ENCODE measurements around the gene ELFN1.
"Not testable (repeated sequence)": the region's sequence is repeated elsewhere in the genome, so short reads cannot be mapped to it uniquely, and the experiment has no call there.

Gene ELFN1

DNA sequence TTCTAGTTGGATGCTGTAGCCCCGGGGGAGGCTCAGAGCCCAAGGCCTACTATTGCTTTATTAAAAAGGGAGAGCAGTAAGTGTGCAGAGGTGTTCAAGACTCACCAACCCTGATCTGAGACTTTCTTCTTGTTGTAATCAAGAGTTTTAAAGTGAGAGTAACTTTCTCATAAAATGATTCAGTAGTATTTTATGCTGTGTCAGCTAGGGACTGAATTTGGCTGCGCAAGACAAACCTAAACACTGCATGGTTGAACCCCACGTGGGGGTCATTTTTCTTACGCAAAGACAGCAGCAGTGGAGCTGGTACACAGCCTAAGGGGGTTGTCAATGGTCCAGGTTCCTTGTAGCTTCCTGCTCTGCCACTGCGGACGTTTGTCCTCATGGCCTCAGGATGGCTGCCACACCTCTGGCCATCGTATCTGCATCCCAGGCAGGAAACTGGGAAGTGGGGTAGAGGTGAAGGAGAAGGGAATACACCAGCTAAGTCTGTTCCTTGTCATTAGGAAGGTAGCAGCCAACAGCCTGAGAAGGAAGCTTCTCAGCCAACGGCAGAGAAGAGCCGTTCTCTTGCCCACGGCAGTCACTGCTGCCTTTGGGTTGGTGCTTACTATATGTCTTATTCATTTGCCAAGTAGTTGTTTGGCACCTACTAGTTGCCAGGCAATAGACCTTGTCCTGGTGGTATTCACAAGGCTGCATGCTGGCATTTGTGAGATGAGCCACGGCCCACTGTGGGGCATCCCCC is 44.7 kb downstream of the ELFN1 start:
- TF ChIP-seq, protein P1, sequence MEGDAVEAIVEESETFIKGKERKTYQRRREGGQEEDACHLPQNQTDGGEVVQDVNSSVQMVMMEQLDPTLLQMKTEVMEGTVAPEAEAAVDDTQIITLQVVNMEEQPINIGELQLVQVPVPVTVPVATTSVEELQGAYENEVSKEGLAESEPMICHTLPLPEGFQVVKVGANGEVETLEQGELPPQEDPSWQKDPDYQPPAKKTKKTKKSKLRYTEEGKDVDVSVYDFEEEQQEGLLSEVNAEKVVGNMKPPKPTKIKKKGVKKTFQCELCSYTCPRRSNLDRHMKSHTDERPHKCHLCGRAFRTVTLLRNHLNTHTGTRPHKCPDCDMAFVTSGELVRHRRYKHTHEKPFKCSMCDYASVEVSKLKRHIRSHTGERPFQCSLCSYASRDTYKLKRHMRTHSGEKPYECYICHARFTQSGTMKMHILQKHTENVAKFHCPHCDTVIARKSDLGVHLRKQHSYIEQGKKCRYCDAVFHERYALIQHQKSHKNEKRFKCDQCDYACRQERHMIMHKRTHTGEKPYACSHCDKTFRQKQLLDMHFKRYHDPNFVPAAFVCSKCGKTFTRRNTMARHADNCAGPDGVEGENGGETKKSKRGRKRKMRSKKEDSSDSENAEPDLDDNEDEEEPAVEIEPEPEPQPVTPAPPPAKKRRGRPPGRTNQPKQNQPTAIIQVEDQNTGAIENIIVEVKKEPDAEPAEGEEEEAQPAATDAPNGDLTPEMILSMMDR (conservative IDR thresholded peaks at IDR 0.05; ENCODE audit: low read length): no peak
- H3K4me3 ChIP-seq (ENCODE audit: low read length): no peak overlapping the region
- no peak for DNase-seq (ENCODE audit: low read depth)

DNA sequence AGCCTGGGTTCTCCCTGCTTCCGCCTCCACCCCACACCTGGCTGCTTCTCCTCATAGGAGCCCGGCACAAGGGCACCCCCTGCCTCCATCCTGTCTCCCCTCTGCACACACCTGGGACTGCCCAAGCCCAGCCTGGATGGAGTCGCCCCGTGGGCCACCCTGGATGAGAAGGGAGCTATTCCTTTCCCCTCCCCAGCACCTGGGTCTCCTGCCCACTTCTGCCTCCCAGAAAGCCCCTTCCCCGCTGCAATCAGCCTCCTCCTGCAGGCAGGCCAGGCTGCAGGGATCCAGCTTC is 45.2 kb downstream of the ELFN1 start:
- no peak for DNase-seq (ENCODE audit: low read depth)
- TF ChIP-seq, protein P1 (conservative IDR thresholded peaks at IDR 0.05; ENCODE audit: low read length): no peak
- H3K4me3 ChIP-seq (ENCODE audit: low read length): no peak overlapping the region

DNA sequence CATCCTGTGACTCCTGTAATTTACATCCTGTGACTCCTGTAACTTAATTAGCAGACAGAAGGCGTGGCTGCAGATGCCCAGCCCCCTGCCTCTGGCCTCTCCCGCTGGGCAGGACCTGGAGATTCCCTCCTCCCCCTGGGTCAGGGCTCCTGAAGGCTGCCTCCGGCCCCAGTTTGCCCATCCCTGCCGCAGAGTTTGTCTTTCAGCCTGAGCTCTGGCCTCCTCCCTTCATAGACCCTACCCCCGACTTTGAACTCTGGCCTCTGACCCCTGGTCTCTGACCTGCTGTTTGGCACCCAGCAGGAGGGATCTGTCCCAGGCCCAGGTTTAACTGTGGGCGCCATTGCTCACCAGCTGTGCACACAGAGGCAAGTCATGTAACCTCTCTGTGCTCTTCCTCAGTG is 45.6 kb downstream of the ELFN1 start:
- no peak for DNase-seq (ENCODE audit: low read depth)
- TF ChIP-seq, protein P1 (conservative IDR thresholded peaks at IDR 0.05; ENCODE audit: low read length): no peak

DNA sequence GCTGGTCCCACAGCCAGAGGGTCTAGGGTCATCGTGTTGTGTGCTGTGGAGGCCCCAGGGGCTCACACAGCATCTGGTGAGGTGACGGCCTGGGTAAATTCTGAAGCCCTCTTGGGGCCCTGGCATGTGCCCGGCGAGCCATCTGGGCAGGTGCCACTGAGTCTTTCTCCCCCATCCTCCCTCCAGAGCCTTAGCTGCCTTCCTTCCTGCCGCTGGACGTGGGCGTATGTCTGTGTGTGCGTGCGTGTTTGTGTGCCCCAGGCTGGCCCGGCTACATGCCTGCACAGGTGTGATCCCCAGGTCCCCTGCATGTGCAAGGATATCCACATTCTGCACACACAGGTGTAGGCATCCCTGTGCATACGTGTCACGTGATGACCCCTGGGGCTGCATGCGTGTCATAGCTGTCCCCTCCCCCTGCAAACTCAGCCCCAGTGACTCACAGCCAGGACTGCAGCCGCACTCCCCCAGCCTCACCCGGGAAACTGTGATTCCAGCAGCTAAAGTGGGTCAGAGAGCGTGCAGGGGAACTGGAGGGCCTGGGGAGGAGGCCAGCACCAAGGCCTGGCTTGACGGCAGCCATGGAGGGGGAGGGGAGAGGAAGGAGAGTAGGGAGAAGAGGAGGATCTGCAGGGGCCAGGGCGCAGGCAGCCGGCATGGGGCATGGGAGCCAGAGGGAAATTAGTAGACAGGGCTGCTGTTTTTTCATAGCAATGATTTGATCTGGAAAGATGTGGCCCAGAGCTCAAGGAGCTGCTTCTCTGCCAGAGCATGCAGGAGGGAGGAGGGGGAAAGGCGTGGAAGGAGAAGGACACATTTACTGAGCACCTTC is 46.4 kb downstream of the ELFN1 start:
- TF ChIP-seq, protein P1 (conservative IDR thresholded peaks at IDR 0.05; ENCODE audit: low read length): no peak
- no peak overlapping the region for H3K4me3 ChIP-seq (ENCODE audit: low read length)
- no peak for DNase-seq (ENCODE audit: low read depth)

More for the DNA sequence above, 45.6 kb downstream of the ELFN1 start:
- H3K4me3 ChIP-seq (ENCODE audit: low read length): no peak overlapping the region

DNA sequence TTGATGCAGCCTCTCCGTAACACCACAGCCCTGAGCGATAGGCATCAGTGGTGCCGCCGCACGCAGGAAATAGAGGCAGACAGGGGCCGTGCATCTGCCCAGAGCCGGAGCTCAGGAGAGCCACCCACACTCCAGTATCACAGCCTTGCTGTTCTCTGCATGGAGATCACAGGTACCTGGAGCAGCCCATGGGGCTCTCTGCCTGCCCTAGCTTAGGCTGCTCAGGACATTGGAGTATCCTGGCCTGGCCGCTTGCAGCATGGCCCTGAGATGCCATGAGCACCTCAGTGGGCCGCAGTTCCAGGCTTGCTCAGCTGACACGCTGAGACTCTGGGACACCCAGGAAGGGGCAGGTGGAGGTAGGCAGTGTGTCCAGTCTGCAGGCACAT is 47.0 kb downstream of the ELFN1 start:
- no peak overlapping the region for H3K4me3 ChIP-seq (ENCODE audit: low read length)
- DNase-seq (ENCODE audit: low read depth): no peak
- TF ChIP-seq, protein P1 (conservative IDR thresholded peaks at IDR 0.05; ENCODE audit: low read length): no peak

DNA sequence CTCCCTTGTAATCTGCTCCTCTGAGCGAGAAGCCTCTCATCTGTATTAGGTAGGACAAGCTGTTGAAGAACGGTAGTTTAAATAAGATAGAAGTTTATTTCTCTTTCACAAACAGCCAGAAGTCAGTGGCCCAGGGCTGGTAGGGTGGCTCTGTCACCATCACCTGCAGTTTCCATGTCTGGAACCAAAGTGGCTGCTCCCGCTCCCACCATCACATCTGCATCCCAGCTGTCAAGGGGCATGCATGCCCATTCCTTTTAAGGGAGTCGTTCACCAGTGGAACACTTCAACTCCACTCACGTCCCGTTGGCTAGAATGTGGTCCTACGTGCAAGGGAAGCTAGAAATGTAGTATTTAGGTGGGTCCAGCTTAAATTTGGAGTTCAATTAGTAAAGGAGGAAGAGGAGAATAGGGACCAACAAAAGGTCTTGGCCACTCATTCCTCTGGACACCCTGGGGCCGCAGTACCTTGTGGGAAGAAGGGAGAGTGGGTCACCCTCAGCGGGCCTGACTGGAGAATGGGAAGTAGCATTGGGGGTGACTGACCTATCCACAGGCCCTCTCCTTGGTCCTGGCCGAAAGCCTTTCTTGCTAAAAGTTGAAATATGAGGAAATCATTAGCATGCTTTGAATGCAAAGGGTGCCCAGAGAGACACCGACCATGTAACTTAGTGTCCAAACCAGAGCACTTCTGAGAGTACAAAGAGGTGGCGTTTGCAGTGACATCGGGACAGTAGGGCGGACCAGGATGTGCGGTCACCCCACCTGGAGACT is 48.0 kb downstream of the ELFN1 start:
- H3K4me3 ChIP-seq (ENCODE audit: low read length): no peak overlapping the region
- TF ChIP-seq, protein P1 (conservative IDR thresholded peaks at IDR 0.05; ENCODE audit: low read length): no peak
- no peak for DNase-seq (ENCODE audit: low read depth)

DNA sequence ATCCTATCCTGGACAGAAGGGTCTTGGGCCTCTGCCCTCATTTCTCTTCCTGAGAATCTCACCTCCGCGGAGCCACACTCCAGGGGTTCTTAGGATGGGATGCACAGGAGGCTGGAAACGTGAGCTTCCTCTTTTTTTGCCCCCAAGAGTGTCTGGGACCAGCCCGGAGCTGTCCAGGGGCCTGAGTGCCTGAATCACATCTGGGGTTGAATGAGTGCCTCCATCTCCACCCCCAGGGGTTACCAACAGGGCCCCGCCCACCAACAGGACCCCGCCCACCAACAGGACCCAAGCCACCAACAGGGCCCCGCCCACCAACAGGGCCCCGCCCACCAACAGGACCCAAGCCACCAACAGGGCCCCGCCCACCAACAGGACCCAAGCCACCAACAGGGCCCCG is 48.8 kb downstream of the ELFN1 start:
- not testable (repeated sequence) for DNase-seq (ENCODE audit: low read depth); H3K4me3 ChIP-seq (ENCODE audit: low read length)

DNA sequence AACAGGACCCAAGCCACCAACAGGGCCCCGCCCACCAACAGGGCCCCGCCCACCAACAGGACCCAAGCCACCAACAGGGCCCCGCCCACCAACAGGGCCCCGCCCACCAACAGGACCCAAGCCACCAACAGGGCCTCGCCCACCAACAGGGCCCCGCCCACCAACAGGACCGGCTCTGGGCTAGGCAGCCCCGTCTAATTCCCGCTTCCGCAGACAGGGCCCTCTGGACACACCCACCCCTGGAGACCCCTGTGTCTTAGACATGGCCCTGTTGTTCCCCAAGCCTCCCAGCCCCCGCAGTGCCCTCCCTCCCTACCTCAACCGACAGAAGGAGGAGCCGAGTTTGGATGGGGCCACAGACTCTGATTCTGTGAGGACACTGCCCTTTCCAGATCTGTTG is 49.2 kb downstream of the ELFN1 start:
- not testable (repeated sequence) for H3K4me3 ChIP-seq (ENCODE audit: low read length); DNase-seq (ENCODE audit: low read depth)

Data from AG10803 (cell line).